Fibroblast of upper back skin (primary cell): Measurements from ENCODE around the gene HORMAD2.
A peak's percentile ranks its signal among the peaks of the same experiment; 100 is the strongest.
"Not testable (repeated sequence)": the region's sequence is repeated elsewhere in the genome, so short reads cannot be mapped to it uniquely, and the experiment has no call there.

ENCODE experiments used
- DNase-seq: peaks from one replicate; pipeline ENCODE4 v3.0.0-alpha.2; 2013

HORMAD2 gene

DNA sequence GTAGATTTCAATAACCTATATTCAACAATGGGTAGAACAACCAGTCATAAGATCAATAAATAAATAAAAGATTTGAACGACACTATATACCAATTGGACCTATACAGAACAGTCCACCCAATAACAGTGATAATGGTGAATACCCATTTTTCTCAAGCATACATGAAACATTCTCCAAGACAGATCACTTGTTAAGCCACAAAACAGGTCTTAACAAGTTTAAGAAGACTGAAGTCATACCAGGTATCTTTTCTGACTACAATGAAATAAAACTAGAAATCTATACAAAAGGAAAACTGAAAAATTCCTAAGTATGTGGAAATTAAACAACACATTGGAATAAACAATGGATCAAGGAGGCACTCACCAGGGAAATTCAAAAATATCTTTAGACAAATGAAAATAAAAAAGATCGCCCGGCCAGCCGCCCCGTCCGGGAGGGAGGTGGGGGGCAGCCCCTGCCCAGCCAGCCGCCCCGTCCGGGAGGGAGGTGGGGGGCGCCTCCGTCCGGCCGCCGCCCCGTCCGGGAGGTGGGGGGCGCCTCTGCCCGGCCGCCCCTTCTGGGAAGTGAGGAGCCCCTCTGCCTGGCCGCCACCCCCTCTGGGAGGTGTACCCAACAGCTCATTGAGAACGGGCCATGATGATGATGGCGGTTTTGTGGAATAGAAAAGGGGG is 20.8 kb upstream of the HORMAD2 start:
- not testable (repeated sequence) for DNase-seq

GRCh38 chr22:30061094-30061493 is 19.2 kb upstream of the HORMAD2 start:
- DNase-seq = not testable (repeated sequence)

DNA sequence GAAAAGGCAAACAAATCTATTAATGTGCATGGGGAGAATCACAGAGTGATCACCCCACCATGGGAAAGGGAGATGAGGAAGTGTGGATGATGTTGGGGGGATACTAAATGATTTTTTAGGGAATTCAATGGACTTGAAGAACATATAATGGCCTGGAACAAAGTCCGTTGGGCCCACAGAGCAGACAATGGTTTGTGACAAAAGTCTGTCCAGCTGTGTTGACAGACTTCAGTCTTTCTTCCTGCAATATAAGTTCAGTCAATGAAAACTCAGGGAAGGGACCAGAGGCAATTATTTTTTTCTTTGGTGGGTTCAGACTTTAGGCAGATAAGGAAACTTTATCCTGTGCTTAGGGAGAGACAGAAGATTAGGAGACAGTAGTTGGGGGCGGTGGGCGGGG is 18.0 kb upstream of the HORMAD2 start:
- no peak for DNase-seq

DNA sequence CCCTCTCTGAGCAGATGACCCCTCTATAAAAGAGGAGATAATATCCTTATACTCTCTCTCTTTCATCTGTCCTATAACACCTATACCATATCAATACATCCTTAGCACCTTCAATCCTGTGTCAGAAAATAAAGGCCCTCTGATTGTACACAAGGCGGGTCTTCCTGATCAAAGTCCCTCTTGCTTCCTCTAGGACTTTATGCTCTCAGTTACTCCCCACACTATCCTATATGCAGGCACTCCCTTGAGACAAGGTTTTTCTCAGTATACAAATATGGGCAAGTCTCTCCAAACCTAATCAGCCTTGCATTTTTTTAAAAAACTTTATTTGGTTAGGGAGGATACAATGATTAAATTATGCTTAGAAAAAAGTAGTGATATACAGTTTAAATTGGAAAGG is 17.3 kb upstream of the HORMAD2 start:
- DNase-seq = no peak

DNA sequence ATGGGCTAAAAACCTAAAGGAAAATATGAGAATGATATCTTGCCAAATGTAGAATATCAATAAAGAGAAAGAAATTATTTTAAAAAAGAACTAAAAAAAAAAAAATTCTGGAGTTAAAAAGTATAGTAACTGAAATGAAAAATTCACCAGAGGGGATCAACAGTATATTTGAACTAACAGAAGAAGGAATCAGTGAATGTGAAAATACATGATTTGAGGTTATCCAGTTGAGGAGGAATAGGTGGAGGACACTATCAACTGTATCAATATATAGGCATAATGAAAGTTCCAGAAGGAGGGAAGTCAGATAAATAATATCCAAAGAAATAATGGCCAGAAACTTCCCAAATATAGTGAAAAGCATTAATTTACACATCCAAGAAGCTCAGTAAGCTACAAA is 16.1 kb upstream of the HORMAD2 start:
- no peak for DNase-seq

GRCh38 chr22:30073743-30074142 is 6.5 kb upstream of the HORMAD2 start:
- no peak for DNase-seq

DNA sequence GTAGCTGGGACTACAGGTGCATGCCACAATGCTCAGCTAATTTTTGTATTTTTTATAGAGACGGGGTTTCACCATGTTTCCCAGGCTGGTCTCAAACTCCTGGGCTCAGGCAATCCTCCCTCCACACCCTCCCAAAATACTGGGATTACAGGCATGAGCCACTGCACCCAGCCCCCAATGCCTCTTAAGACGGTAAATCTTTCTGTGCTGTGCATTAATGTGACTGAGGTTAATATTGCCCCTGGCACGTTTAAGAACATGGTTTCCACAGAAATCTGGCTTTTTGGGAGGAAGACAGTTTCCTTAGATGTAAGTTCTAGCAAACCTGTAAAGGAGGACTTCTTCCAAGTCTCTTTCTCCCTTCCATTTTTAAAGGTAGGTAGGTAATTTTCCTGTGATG is 6.1 kb upstream of the HORMAD2 start:
- DNase-seq = no peak

GRCh38 chr22:30074994-30075393 is 5.3 kb upstream of the HORMAD2 start:
- DNase-seq = no peak

DNA sequence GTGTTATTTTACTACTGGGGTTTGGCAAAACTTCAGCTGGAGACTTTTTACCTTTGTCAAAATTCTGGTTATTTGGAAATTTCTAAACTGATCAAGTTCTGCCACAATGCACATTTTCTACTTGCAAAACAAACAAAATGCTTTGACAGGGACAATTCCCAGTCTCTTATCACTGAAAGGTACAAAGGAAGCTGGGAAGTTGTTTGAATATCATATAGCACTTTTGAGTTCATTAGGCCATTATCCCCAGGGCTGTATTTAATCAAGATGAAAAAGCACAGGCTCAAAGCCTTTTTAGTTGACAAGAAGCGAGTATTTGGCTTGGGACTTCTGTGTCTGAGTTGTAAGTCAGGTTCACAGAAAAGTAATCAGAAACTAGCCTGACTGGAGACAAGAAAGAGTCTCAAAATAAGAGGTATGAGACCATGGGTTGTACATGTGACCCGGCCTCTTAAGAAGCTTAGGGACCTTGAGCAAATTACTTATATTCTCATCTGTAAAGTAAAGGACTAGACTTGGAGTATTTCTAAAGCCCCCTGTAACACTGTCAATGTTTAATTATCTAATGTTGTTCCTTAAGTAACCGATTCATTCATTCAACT is 2.9 kb upstream of the HORMAD2 start:
- DNase-seq = no peak

GRCh38 chr22:30078320-30079311 is 1.6 kb upstream of the HORMAD2 start:
- DNase-seq = no peak

DNA sequence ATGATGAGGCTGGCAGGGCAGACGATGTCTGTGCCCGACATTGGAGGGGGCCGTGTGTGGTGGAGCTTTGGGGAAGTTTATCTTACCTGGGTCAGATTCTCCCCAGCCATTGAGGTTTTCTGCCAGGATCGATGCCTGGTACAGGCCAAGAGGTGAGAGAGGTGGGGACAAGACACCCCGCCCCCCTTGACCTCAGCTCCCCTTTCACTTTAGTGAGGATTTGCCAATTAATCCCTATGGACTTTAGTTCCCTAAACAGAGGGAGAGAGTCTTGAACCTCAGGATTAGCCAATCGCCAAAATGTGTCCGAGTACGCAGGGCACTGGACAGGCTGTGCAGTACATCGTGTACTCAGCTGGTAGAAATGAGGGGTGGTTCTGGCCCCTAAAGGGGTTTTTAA is 541 bp downstream of the HORMAD2 start:
- no peak for DNase-seq

GRCh38 chr22:30086496-30086895 is 6.2 kb downstream of the HORMAD2 start:
- DNase-seq = no peak

GRCh38 chr22:30087037-30087436 is 6.8 kb downstream of the HORMAD2 start:
- DNase-seq = not testable (repeated sequence)

DNA sequence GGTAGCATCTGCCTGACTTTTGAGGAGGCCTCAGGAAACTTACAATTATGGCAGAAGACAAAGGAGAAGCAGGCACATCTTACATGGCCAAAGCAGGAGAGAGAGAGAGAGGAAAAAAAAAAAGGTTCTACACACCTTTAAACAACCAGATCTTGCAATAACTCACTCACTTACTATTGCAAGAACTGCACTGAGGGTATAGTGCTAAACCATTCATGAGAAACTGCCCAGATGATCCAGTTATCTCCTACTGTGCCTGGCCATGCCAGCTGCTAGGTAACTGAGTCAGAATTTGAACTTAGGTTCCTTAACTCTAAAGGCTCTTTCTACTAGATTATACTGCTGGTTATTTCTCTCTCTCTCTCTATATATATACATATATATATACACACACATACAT is 7.3 kb downstream of the HORMAD2 start:
- DNase-seq = no peak

DNA sequence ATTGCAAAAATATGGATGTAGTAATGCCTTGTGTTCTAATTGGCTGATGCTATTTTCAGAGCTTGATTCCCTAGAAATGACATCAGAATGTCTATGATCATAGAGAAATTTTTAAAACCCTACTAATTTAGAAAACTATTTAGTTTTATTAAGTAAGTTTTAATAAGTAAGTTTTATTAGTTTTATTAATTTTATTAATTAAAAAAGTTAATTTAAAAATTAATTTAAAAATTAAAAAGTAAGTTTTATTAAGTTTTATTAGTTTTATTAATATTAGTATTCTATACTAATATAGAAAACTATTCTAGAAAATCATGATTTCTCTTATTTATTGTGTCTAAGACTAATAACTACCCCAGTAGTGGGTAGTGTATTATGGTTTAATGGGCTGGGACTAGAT is 8.2 kb downstream of the HORMAD2 start:
- DNase-seq = no peak

GRCh38 chr22:30089655-30089974 is 9.4 kb downstream of the HORMAD2 start:
- DNase-seq = no peak

- DNase-seq = no peak
Observed at GRCh38 chr22:30092686-30093085, 12.4 kb downstream of the HORMAD2 start.

GRCh38 chr22:30094804-30095203 is 14.5 kb downstream of the HORMAD2 start:
- DNase-seq = no peak

DNA sequence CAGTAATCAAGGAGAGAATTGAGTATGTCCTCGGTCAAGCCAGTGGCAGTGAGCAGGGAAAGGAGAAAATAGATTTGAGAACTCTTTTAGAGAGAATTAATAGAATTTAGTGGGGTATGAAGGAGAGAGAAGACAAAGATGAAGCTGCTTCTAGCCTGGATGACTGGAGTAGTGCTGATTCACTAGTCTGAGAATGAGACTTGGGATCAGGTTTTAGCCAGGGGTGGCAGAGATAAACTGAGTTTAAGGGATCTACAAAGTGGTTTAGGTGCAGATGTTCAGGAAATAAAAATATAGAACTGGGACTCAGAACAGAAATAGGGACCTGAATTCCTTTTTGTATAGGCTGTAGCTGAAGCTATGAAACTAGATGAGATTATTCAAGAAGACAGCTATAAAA is 17.6 kb downstream of the HORMAD2 start:
- DNase-seq = no peak

DNA sequence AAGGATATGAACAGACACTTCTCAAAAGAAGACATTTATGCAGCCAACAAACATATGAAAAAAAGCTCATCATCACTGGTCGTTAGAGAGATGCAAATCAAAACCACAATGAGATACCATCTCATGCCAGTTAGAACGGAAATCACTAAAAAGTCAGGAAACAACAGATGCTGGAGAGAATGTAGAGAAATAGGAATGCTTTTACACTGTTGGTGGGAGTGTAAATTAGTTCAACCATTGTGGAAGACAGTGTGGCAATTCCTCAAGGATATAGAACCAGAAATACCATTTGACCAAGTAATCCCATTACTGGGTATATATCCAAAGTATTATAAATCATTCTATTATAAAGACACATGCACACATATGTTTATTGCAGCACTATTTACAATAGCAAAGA is 20.5 kb downstream of the HORMAD2 start:
- not testable (repeated sequence) for DNase-seq

DNA sequence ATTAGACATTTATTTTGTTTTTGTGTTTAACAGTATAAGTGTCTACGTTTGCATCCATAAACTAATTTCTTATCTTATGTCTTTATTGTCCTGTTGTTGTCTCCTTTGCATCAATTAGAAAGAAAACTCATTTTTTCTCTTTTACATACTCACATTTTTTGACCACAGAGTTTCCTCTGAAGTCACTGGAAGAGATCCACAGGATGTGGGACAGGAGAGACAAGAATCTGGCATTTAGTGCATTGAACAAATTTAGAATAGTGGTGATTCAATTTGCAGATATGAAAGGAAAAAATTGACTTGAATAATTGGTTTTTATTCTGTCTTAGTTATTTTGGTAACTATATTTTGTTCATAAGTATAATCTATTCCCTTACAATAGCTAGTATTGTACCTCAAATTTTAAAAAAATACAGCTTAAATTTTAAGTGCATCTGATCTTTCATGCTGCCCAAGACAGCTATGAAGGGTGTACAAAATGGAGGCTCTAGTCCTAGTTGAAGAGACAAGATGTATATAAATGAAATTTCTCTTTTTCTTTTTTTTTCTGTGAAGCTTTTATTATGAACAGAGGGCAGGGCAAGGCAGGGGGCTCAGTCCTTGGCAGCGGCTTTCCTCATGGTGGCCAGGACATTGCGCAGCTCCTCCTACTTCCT is 24.4 kb downstream of the HORMAD2 start:
- DNase-seq = peak; percentile 40

DNA sequence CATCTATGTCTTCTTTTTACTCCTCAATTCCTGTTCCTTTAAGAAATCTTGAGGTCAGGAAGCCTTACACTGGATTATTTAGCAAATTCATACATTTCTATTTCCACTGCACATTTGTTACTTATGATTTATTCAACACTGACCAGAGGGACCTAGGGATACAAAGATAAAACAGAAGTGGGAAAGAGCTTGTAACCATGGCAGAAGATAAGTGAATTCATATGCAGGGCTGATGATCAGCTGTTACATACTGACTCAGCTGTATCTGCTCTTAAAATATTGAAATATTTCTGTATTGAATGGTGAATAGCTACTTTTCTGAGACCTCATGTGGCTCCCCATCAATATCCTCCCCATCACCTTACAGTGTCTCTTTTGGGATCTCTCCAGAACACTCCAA is 25.2 kb downstream of the HORMAD2 start:
- no peak for DNase-seq

GRCh38 chr22:30113494-30113893 is 33.2 kb downstream of the HORMAD2 start:
- DNase-seq = no peak
